Stimulated activated CD8-positive, alpha-beta memory T cell treated with anti-CD3 and anti-CD28 coated beads, Interleukin-12 subunit alpha, Interleukin-12 subunit beta, amount 100 ng/mL, for 4 hours (primary cell): ENCODE measurements around the gene TP53RK.

ENCODE experiments used
- DNase-seq: peaks from one replicate; pipeline ENCODE4 v3.0.0-alpha.2; 2020; ENCODE audit warnings: low read depth

Gene TP53RK

DNA sequence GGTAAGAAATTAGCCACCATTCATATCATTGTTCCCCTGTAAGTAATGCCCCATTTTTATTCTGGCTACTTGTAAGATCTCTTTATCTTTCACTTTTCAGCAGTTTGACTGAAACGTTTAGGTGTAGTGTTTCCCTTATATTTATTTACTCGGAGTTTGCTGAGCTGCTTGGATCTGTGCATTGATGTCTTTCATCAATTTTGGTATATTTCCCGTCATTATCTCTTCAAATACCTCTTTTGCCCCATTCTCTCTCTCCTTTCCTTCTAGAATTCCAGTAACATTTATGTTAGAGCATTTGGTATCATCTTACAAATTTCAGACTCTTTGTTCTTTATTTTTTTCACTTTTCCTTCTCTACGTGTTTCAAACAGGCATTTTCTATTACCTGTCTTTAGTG, 28.8 kb downstream of the TP53RK start:
- no peak for DNase-seq

DNA sequence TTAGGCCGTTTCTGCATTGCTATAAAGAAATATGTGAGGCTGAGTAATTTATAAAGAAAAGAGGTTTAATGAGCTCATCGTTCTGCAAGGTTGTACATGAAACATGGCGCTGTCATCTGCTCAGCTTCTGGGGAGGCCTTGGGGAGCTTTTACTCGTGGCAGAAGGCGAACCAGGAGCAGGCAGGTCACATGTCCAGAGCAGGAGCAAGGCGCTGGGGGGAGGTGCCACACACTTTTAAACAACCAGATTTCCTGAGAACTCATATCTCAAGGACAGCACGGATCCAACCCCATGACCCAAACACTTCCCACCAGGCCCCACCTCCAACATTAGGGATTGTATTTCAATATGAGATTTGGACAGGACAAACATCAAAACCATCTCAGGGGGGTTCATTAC, 31.6 kb downstream of the TP53RK start:
- no peak for DNase-seq

DNA sequence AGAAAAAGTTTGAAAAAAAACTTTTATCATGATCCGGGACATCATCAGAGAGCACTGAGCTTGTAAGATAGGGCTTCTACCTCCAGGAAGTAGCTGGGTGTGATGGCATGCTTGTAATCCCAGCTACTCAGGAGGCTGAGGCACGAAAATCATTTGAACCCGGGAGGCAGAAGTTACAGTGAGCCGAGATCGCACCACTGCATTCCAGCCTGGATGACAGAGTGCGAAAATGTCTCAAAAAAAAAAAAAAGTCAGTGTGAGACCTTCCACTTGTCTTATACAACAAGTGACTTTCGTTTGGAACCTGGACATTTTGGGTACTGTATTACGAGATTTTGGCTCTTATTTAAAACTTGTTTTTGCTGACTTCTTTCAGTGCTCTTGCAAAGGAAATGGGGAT, 32.1 kb downstream of the TP53RK start:
- DNase-seq: no peak

DNA sequence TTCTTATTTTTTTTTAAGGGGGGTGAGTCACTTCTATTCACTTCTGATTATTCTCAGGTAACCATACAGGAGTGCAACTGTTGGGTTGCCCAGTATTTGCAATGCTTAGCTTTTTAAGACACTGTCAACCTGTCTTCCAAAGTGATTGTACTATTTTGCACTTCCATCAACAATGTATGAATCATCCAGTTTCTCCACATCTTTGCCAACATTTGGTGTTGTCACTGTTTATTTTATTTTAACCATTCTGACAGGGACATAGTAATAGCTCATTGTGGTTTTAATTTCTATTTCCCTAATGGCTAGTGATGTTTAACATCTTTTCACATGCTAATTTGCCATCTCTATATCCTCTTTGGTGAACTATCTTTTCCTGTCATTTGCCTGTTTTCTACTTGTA, 36.5 kb downstream of the TP53RK start:
- DNase-seq: no peak

DNA sequence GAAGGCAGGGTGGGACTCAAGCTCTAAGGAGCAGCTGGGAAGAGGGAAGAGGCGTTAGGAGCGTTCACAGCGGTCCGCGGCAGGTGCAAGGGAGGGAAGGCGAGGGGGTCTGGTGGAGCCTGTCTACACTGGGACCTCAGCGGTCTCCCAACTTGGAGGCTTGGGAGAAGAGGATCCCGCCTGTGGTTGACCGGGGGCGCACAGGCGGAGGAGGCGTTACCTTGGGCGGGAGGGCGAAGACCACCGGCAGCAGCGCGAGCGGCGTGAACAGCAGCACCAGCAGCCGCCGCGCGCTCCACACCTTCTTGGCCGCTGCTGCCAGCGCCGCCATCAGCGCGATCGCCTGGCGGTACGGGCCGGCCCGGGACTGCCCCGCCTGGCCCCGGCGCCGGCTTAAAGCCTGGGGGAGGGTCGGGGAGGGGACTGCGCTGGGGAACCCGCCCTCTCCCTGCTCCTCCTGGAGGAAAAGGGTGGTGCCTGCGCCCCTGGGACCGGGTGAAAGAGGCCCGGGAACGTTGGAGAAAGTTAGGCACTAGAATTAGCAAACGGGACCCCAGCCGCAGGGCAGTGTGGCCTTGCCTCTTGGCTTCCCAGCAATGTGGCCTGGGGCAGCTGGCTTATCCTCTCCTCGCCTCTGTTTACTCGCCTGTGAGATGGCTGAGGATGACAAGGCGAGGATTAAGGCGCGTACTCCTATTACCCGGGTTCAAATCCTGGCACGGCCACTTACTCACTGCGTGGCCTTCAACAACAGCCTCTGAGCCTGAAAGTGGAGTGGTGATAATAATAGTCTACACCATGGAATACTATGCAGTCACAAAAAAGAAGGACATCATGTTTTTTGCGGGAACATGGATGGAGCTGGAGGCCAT, 37.9 kb downstream of the TP53RK start, which contains the start of gene SLC13A3:
TSS of gene SLC13A3 (minus strand) at position 369 of the 872 bp plus-strand sequence. CDS start at position 331, 38 bp downstream.
- no peak for DNase-seq

DNA sequence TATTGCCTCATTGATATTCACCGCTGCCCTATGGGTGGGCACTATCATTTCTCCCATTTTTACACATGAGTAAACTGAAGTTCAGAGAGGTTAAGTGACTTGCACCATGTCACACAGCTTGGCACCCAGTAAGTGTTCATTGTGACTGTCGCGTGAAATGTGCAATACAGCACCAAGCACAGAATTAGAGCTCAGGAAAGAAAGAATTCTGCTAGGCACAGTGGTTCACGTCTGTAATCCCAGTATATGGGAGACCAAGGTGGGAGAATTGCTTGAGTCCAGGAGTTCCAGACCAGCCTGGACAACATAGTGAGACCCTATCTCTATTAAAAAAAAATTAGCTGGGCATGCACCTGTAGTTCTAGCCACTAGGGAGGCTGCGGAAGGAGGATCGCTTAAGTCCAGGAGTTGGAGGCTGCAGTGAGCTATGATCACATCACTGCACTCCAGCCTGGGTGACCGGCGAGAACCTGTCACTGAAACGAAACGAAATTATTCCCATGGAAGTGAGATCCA, 38.6 kb downstream of the TP53RK start:
- no peak for DNase-seq

DNA sequence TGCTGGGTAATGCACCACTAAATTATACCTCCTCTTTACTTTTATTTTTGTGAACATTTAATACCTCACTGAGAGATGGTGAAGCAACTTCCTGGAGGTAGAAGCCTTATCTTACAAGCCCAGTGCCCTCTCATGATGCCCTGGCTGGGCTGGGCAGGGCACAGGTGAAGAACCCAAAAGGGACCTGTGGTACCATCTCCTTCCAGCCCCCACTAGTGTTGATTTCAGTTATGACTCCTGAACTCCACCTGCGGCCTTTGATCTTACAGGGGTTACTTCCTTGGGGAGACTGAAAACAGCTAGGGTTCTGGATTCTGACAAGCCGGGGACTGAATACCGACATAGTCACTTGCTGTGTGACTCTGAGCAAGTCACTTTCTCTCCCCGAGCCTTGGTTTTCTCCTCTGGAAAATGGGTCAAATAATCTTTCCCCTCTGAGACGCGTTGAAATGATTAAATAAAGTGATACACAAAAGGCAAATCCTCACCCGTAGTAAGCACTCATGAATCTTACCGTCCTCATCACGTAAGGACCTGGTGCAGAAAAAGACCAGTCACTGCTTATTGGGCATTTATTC, 39.2 kb downstream of the TP53RK start:
- no peak for DNase-seq

DNA sequence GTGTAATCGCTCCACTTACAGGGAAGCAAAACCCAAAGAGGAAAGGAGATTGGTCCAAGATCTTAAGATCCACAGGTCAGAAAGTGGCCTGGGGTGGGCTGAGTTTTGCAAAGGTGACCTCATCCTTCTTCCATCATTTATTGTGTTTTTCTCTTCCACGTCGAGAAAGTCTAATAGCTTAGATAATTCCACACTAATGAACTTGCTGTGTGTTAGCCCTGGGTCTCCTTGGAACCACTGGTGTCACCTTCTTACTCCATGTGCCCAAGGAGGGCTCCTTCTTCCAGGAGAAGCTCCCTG, 39.6 kb downstream of the TP53RK start:
- DNase-seq: no peak

DNA sequence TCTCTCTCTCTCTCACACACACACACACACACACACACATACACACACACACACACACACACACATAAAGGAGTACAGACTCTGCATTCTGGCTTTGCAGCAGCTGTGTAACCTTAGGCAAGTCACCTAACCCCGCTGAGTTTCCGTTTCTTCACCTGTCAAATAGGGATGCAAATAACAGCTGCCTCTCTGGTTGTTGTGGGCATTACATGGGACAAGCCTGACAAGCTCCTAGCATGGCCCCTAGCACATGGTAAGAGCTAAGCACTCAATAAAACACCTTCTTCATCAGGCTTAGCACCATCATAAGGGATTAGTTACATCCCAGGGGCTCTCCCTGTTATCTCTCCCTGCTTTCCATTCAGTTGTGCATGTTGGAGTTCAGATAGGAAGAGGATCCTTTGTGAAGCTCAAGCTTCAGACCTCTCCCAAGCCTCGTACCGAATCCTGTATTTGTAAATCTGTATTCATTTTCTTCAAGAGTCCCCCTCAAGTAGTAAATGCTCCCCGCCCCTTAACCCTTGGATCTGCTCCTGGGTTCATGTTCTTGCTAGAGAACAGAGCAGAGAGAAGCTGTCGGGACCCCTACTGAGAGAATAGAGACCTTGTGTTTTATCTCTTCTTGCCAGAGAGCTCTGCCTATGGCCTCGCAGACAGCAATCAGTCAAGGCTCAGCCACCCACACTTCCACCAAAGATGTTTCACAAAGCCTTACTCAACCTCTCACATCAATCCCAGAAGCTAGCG, 40.2 kb downstream of the TP53RK start:
- no peak for DNase-seq

DNA sequence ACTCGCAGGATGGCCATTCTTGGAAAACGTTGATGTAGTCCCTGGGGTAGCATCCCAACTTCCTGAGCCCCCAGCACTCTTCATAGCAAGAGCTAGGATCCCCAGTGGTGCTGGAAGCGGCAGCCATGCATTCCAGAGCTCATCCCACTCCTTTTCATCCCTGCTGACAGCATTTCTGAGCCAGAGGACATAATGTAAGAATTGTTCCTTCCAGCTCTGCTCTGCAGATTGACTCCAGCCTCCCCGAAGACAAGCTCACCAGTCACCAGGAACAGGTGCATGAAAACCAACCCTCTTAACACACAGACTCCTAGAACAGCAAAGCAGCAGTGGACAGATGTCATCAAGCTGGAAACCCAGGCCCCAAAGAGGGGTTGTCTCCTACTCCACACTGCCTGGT, 41.8 kb downstream of the TP53RK start:
- no peak for DNase-seq

DNA sequence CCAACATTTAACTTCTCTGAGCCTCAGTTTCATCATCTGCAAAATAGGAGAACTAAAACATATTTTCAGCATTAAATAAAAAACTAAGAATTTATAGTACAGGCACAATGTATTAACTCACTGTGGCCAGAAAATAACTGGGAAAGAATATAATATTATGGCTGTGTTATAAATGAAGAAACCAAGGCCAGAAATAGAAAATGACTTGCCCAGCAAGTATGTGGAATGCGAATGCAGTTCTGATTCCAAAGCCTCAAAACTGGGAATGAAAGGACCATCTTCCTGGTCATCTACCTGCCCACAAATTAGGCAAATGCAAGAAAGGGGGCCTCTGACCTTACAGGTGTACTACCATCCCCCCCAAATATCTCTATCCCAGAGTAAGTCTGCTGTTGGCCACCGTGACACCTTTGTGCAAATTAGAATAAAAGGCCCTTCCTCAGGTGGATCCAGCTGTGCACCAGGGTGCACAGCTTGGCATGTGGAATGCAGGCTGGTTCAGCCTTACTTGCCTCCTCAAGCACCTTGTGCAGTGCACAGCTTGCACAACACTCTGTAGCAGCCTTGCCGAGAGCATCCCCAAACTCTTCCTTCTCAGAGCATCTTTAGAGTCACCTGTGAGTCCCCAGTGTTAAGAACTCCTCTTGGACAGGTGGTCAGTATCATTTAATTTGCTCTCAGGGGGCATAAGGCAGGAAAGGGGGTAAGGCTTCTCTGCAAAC, 42.4 kb downstream of the TP53RK start:
- no peak for DNase-seq

DNA sequence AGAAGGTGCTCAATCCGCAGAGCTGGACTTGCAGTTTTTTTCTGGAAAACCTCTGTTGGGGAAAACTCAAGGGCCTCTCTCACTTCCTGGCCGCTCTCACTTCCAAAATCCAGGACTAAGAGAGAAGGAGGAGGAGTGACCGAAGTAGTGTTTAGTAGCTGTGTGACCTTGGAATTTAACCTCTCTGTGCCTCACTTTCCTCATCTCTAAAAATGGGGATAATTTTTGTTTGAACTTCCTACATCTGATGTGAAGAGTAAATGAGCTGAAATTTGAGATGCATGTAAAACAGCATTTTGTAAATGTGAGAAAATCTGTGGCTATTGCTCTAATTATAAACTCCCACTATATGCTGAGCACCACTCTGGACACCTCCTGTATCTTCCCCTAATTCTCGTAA, 43.1 kb downstream of the TP53RK start:
- no peak for DNase-seq

DNA sequence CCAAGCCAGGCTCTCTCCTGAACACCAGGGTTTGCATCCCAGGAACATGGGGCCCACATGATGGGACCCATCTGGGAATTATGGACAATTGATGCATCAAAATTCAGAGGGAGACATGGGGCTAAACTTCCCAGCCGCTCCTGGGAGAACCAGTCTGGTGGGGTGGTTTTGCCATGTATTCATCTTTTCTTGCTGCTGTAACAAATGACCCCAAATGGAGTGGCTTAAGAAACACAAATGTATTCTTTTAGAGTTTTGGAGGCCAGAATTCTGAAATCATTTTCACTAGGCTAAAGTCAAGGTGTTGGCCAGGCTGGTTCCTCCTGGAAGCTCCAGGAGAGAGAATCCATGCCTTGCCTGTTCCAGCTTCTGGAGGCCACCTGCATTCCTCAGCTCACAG, 44.5 kb downstream of the TP53RK start:
- no peak for DNase-seq

DNA sequence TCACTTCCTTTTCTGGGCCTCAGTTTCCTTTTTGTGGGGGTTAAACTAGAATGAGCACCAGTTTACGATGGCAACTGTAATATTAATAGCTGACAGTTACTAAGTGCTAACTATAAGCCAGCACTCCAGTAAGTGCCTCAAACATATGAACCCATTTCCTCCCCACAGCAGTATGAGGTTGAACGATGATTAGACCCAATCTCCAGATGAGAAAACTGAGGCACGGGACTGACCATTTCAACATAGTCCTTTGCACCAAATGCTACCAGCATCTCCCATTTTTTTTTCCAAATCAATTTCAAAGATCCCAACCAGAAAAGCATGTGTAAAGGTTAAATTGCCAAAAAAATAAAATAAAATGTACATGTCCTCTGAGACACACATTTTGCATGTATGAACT, 45.1 kb downstream of the TP53RK start:
- no peak for DNase-seq

DNA sequence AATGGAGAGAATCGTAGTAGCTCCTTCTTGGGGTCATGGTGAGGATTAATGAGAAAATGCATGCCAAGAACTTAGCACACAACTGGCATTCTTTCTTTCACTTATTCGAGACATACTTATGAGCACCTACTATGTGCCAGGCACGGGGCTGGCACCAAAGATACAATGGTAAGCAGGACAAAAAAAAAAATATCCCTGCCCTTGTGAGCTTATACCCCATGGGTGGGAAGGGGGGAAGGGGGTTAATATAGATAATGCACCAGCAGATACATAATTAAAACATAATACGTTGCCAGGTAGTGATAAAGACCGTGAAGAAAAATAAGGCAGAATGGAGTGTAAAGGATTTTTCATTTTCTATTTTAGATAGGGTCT, 46.3 kb downstream of the TP53RK start:
- DNase-seq: no peak

DNA sequence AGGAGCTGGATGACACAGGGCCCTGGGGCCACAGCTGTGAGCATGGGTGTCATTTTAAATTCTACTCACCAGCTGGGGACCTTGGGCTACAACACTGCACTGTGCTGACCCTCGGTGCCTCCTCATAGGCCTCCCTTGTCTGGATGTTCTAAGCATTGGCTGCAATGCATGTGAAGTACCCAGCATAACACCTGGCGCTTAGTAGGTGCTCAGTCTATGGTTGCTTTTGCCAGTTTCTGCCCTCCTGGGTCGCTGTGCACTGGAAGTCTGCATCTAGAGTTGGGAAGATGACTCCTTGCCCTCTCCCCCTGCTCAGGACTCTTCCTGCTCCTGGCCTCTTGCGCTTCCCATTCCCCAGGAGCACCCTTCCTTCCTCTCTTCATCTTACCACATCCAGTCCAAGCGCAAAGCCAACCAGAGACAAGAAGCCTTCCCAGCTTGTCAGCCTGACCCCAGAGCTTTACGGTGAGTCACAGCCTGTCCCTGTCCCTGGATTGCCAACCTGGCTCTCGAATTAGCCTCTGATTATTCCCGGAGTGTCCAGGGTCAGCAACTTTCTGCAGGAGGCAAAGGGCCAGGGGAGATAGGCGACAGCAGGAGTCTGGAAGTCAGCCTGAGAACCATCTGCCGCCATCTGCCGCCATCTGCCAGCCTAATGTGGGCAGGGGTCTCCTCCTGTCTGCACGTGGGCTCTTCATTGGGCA, 46.8 kb downstream of the TP53RK start:
- DNase-seq: no peak

DNA sequence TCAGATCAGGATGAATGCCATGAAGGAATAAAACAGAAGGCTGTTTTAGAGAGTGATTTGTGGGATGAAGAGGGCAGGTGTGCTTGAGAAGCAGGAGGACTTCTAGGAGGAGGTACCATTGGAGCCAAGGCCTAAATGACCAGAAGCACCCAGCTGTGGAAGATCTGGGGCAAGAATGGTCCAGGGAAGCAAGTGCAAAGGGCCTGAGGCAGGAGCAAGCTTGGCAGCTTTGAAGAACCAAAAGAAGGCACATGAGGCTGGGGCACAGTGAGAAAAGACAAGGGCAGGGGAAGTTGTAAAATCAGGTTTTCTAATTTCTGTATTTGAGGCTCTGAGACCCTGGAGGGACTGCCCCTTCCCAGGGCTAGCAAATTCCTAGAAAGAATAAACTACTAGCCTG, 47.8 kb downstream of the TP53RK start:
- no peak for DNase-seq

DNA sequence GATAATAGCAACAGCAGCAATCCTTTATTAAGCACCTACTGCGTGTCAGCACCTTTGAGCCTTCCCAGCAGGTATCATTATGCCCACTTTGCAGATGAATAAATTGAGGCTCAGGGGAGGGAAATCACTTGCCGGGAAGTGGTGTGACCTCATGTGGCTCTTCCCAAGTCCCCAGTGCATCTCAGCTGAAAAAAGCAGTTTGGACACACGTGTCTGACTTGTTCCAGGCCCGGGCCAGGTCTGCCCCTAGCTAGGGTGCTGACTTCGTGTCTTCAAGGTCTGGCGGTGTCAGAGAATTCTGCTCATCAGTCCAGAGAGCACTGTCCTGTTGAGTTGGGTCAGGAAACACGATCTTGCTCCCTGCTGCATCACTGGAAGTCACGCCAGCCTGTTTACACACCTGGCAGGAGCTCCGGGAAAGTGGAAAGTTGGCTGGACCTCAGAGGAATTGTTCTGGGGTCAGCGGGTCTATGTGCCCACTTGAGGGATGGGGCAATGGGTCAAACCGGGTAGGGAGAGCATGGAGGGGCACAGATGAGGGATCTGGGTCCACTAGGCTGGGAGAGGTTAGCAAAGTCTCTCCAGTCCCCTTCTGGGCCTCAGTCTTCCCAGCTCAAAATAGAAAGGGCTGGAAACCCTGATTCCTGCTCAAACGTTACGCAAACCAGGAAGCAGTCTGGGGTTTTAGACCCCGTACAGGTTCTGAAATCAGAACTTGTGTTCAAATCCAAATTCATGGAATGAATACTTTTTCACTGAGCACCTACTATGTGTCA, 48.5 kb downstream of the TP53RK start:
- DNase-seq: no peak

DNA sequence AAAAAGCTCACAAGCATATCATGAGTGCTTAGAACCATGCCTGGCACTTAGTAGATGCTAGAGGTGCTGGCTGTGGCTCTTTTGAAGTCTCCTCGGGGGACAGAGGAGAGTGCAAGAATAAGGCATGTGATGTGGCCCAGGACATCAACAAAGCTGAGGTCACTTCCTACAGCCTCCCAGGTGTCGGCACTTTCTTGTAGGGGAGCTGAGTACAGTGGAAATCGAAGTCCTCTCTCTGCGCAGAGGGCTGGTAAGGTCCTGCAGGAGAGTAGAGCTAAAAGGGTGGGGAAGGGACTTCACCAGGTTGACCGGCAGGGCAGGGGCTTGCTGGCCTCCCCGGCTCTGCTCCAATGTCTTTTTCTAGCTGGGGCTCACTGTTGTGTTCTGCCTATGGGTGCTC, 49.2 kb downstream of the TP53RK start:
- no peak for DNase-seq

DNA sequence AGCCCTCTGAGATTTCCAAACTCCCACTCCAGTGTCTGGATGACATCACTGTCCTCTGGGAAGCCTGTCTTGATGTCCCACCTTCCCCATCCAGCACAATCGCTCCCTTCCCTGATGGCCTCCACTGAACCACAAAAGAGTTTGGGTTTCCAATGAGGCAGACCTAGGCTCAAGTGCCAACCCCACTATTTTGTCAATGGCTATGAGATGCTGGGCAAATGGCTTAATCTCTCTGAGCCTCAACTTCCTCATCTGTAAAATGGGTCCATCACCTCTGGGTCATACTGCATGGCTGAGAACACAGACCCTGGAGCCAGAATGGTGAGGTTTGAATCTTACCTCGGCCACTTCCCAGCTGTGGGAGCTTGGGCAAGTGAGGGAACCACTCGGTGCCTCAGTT, 49.7 kb downstream of the TP53RK start:
- no peak for DNase-seq

DNA sequence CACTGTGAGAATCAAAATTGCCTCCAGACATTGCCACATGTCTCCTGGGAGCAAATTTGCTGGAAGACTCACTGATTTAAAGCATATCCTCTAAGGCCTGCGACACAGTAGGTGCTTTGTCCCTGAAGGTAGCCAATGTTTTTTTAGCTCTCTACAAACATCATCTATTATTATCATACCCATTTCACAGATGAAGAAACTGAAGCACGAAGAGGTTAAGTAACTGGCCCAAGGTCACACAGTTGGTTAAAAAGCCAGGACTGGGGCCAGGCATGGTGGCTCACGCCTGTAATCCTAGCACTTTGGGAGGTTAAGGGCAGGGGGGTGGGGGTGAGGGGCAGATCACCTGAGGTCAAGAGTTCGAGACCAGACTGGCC, 50.4 kb downstream of the TP53RK start:
- DNase-seq: no peak
